GM21367 (cell line): ENCODE measurements around the gene FMO5.
"Not testable (repeated sequence)": the region's sequence is repeated elsewhere in the genome, so short reads cannot be mapped to it uniquely, and the experiment has no call there.

Experiments
- ATAC-seq: cut with Tn5 transposase; IDR thresholded peaks from one replicate; pipeline ENCODE4 v1.9.1; 2021; ENCODE audit not compliant: unreplicated experiment

FMO5 gene

DNA sequence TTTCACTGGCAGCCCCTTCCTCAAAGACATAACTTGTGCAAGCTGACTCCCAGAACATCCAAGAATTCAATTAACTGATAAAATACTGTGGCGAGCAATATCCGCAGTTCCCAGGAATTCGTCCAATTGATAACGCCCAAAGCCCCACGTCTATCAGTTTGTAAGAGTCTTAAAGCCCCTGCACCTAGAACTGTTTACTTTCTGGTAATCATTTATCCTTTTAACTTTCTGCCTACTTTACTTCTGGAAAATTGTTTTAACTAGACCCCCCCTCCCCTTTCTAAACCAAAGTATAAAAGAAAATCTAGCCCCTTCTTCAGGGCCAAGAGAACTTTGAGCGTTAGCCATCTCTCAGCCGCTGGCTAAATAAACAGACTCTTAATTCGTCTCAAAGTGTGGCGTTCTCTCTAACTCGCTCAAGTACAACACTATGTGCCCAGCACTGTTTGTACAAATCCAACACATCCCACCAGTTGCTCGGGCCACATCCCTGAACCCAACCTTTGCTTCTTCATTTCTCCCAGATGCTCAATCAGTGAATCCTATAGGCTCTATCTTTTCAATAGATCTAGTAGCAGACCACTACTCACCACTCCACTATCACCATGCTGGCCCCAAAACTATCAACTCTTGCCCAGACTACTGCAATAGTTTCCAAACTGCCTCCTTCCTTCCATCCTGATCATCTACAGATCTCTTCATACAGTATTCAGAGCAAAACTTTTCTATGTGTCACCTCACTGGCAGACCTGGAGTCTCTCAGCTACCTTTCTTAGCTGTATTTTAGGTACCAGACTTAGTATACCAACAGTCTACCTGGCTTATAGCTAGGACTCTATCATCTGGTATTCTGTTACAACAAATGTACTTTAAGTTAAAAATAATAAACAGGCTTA, 14.0 kb upstream of the FMO5 start:
- no peak for ATAC-seq

DNA sequence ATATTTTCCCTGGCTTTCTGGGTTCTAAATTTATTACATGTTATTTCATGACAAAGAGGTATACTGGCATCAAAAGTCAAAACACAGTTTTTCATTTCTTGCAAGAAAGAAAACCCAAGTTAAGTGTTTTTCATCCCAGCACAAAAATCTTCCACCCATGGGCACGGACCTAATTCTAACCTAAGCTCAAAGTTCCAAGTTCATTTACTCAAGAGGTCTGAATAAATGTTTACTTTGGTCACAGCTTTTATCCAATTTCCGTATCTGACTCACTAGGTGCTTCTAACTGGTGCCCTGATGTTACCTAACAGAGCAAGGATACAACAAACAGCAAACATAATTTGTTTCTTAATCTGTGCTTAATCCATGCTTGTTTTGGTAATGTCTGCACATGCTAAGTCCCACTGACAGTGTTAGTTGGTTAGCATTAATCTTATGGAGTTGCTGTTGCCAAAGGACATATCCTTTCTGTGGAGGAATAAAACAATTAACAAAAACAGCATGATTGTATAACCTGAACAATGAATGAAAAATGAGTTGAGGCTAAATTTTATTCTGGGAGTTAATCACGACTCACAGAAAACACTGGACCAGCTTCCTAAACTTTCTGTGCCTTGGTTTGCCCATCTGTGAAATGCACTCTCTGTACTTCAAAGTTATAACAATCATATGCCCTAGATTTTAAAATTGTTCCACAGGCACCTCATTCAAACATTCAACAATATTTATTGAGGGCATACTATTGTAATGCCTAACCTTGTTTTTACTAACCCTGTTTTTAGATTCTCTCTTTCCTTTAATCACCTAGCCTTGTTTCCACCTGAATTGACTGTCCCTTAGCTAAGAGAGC, 13.1 kb upstream of the FMO5 start:
- no peak for ATAC-seq

DNA sequence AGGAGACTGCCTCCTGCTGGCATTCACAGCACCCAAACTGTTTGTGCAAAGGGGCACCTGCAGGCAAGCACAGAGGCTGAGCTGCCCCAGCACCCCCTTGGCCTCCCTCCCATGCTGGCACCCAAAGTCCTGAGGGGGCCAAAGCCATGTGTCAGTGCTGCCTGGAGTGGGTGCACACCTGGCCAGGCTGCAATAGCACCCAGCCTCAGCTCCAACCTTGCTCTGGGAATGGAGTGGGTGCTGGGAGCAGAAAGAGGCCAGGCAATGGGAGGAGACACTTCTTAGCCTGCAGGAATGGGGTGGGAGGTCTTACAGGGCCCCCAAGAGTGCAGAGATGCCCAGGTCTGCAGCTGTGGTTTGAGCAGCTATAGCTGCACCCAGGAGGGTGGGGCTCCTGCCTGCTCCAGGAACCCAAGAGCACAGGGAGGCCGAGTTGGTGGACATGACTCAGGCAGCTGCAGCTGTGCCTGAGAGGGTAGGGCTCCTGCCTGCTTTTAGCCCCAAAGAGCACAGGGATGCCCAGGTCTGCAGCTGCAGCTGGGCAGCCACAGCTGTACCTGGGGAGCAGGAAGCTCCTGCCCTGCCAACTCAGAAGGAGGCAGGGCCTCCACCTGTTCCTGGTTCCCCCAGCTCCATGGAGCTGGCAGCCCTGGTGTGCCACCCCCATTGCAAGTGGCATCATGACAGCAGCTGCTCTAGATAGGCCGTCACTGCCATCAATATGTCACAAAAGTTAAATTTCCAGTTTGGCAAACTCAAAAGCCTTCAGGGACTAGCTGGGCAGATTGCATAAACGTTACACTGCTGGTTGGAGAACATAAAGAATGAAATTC, 12.0 kb upstream of the FMO5 start:
- no peak for ATAC-seq

DNA sequence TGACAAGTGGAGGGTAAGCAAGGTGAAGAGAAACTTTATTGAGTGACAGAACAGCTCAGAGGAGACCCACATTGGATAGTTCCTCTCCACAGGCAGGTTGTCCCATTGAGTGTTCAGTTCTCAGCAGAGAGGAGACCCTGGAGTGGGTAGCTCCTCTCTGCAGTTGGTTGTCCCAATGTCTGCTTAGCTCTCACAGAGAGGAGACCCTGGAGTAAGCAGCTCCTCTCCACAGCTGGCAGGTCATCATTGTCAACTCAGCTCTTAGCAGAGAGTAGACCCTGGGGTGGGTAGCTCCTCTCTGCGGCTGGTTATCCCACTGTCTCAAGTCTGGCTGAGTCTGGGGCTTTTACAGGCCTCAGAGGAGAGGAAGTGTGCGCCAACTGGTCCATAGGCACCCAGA, 11.3 kb upstream of the FMO5 start:
- no peak for ATAC-seq

DNA sequence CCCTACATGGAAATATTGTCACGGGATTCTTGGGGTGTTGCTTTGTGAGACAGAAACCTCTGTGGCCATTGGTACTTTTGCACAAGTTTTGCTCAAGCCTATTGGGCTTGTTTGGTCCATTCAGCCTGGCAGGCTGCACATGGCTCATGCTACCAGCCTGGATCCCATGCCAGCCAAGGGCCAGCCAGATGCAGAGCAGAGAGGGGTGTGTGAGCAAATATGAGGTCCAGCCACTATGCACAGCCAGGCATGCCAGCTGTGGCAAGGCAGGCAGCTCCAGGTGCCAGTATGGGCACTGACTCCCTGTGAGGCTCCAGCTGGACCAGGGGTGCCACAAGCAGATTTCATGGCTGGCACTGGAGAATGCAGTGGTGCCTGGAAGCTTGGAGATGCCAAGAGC, 10.7 kb upstream of the FMO5 start:
- no peak for ATAC-seq

DNA sequence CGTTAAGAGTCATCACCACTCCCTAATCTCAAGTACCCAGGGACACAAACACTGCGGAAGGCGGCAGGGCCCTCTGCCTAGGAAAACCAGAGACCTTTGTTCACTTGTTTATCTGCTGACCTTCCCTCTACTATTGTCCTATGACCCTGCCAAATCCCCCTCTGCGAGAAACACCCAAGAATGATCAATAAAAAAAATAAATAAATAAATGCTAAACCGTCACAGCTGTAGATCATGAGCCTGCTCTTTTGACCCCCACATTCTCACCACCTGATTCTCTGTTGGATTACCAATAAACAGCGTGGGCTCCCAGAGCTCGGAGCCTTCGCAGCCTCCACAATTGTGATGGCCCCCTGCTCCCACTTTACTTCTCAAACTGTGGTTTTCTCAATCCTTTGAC, 8.8 kb upstream of the FMO5 start:
- ATAC-seq, result not testable (repeated sequence)

DNA sequence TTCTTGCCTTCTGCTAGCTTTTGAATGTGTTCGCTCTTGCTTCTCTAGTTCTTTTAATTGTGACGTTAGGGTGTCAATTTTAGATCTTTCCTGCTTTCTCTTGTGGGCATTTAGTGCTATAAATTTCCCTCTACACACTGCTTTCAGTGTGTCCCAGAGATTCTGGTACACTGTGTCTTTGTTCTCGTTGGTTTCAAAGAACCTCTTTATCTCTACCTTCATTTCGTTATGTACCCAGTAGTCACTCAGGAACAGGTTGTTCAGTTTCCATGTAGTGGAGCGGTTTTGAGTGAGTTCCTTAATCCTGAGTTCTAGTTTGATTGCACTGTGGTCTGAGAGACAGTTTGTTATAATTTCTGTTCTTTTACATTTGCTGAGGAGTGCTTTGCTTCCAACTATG, 5.9 kb upstream of the FMO5 start:
- not testable (repeated sequence) for ATAC-seq

DNA sequence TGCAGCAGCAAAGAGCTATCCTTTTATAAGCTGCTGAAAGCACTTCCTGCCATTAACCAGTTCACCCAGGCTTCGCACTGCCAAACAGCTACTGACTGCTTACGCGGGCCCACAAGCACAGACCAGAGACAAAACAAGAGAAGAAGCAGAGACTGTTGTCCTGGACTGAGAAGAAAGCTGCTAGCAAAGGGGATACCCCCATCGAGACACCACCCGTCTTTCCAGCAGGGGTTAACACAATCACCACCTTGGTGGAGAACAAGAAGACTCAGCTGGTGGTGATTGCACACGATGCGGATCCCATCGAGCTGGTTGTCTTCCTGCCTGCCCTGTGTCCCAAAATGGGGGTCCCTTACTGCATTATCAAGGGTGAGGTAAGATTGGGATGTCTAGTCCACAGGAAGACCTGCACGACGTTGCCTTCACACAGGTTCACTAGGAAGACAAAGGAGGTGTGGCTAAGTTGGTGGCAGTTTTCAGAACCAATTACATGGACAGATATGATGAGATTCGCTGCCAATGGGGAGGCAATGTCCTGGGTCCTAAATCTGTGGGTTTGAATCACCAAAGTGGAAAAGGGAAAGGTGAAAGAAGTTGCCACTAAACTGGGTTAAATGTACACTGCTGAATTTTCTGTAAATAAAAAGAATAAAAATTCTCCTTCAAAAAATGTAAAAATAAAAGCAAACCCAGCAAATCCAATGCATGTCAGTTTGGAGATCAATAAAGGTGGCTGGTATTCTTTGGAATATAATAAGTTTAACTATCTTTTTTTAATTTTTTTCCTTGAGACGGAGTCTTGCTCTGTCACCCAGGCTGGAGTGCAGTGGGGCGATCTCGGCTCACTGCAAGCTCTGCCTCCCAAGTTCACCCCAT, 1.2 kb downstream of the FMO5 start:
- no peak for ATAC-seq

DNA sequence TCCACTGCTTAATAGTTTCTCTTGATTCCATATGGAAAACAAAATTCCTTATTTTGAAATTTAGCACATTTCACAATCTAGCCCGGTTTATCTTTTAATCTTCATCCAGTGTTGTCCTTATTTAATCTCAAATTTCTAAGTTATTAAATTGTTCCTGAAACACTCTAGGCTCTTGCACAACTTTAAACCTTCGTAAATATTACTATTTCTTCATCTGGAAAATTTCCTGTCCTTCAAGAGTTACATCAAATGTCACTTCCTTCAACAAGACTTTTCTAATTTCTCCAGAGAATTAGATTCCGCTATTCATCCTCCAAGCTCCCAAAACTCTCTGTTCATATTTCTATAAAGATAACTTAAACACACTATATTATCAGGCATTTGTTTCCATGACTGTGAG, 6.5 kb downstream of the FMO5 start:
- no peak for ATAC-seq

DNA sequence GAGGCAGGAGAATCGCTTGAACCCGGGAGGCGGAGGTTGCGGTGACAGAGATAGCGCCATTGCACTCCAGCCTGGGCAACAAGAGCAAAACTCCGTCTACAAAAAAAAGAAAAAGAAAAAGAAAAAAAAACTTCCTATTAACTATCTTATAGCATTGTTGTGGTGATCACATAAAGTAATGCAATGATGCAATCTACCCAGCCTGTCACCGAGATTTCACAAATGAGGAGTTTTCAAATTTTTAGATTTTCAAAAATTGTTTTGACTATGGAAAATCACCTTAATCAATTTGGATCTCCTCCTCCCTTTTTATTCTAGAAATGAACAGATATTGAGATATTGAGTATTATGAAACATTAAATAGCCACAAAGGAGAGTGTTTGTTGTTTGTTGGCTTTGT, 8.0 kb downstream of the FMO5 start:
- ATAC-seq, result no peak

DNA sequence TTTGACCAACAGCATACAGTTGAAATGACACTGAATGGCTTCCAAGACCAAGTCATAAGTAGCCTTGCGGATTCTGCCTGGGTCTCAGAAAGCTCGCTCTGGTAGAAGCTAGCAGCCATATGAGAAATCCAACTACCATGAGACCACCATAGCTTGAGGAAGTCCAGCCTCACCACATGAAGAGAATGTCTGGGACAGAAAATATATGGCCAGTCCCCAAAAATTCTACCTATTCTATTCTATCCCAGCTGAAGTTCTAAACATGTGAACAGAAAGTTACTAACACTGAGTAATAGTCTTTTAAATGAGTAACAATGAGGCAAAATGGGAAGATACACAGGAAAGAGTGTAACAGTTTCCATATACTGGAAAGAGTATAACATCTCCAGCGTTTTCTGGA, 9.0 kb downstream of the FMO5 start:
- no peak for ATAC-seq

DNA sequence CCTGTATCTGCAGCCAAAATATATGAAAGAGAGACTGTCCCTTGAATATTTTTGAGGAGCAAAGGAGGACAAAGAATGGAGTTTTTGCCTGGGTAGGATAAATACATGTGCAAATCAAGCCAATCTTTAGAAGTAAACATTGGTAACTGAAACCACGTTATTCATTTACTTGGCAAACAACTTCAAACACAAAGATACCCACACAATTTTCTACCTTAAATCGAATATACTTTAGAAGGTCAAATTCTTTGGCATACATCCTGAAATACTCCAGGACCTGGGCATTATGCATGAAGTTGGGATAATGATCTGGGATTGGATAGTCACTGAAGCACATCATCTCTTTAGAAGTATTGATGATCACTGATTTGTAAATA, 9.6 kb downstream of the FMO5 start:
- ATAC-seq, result no peak

DNA sequence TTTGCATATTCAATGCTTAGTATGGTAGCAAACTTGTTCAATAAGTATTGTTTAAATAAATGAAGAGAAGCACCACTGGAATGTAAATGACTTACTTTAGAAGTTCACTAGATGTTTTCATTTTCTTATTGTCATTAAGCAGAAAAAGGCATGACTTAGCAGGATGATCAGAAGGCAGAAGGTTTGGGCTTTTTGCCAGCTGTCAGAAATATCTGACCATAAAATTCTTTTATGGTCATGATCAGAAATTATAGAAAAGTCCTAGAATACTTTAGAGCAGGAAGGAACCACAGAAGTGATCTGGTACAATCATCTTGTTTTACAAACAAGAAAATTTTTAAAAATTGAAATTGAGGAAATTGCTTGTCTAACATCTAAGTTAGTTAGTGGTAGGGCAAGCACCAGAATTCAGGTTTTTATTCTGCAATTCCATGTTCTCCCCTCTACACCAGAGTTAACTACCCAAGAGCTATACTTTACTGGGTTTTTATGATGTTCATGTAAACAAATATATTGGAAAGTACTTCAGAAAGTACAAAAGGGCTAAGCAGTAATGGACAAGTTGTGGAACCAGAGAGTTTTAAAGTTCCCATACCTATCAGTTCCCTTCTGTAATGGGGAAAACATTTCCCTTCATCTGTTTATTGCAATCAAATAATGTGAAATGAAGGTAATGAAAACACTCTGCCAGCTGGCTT, 10.1 kb downstream of the FMO5 start:
- no peak for ATAC-seq

DNA sequence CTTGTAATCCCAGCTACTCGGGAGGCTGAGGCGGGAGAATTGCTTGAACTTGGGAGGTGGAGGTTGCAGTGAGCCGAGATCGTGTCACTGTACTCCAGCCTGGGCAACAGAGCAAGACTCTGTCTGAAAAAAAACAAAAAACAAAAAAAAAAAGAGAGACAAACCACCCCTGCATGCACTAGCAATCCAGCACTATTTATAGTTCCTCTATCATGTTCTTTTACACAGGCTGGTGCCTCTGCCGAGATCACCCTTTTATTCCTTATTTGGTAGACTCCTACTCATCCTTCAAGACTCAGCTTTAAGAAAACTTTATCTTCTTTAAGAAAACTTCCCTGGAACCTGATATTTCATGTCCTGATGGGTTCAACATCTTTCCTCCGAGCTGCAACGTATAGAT, 10.8 kb downstream of the FMO5 start:
- ATAC-seq, result no peak

DNA sequence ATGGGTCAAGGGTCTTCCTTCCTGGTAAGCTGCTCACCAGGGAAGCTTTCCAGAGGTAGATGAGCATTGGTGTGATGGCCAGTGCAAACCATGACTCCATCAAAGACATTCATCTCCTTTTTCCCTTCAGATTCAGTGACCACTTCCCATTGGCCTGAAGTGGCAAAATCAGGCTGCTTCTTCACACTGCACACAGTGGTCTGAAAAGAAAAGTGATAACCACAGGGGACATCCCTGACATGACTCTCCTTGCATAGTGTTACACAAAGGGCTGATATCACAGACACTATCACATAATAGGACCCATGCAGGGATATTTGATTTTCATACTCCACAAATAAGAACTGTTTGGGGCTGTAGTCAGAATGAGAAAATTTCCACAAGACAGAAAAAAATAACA, 11.9 kb downstream of the FMO5 start:
- ATAC-seq, result no peak

DNA sequence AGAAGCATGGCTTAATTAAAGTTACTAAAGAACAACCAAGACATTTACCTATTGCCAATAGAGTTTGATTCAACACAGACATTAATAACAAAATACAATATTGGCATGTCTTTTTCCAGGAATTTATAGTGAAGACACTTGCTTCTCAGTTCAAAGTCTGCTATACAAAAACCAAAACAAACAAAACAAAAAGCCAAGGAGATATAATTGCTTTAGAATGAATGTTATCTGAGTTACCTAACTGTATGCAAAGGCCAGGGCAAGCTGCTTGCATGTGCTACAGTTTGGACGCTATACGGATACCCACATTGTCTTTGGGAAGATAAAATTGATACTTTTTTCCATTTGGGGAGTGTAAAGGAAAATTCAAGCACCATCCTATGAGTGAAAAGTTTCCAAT, 13.6 kb downstream of the FMO5 start:
- ATAC-seq, result no peak

DNA sequence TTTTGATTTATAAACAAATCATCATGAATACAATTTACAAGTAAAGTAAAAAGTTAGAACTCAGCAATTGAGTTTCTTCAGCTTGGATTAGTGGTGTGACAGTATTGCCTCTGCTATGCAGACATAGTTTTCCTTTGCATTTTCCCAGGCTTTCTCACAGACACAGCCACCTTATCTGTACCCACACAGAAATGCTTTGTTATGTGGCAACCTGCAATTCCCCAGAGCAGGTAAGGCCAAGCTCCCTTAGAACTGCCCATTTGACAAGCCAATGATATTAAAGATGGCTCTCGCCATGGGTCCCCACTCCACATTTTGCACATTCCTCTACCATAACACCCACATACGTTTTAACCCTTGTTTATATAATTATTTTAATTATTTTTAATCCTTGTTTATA, 14.2 kb downstream of the FMO5 start:
- ATAC-seq, result no peak

DNA sequence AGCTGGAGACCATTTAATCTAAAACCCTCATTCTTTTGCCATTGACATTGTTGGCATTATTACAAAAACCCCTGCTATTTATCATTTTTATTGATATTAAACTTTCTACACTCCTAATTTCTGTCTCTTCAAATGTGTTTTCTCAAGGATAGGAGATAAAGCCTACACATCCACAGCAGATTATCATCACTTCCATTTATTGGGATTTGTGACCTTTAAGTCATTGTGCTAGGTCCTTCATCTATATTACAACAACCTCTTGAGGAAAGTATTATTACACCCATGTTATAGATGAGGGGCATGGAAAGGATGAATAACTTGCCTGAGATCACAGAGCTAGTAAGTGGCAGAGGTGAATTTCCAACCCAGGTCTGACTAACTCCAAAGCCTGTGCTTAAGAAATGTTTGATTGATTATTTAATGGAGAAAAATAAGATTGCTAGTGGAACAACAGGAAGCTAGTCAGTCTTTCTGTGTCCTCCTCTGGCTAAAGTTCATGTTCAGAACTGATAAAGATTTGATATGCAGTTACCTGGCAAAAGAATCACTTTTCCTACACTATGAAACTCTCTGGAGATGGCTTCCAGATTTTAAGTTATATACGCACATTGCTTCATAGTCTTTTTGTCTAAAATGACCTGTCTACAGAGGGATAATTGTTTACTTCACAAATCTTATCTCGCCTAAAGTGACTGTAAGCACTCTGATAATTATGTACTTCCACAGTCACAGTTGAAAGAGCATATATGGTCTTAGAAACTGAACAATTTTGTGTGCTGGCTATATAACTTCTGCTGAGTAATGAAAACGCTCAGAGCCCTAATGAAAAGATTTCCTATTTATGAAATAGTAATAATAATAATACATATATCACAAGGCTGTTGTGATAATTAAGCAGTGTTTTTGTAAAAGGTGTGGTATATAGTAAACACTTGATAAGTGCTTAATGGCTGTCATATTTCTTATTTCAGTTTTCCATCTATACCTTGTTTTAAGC, 15.0 kb downstream of the FMO5 start:
- ATAC-seq, result no peak

DNA sequence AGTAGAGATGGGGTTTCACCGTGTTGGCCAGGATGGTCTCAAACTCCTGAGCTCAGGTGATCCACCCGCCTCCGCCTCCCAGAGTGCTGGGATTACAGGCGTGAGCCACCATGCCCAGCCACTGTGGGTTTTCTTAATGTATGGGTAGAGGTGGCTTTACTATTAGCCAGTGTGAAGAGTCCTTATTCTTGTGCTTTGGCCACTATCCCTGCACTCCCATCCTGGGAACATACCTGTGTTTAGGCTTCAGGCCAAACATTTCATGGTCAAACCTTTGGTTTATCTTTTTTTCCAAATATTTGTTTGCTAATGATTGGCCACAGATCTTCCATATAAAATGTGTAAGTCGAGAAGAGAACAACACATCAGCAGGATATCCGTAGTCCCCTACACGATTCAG, 16.5 kb downstream of the FMO5 start:
- no peak for ATAC-seq
